ENCODE data around the gene PCLO.
"Not testable (repeated sequence)": the region's sequence is repeated elsewhere in the genome, so short reads cannot be mapped to it uniquely, and the experiment has no call there.

PCLO gene

DNA sequence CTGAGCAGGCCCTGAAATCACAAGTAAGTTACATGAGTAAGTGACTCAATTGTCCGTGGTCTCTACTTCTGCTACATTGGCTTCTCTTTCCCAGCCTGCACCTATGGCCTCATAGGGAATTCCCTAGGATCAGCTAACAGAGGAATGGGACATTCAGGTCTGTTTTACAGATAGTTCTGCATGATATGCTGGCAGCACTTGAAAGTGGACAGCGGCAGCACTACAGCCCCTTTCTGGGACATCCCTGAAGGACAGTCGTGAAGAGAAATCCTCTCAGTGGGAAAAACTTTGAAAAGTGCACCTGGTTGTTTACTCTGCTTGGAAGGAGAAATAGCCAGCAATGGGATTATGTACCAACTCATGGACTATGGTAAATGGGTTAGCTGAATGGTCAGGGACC lies 426.1 kb downstream of the PCLO start:
- no peak for DNase-seq (ENCODE audit: low read depth)

- DNase-seq (ENCODE audit: low read depth) = no peak
Observed at GRCh38 chr7:82732677-82733076, 430.0 kb downstream of the PCLO start.

DNA sequence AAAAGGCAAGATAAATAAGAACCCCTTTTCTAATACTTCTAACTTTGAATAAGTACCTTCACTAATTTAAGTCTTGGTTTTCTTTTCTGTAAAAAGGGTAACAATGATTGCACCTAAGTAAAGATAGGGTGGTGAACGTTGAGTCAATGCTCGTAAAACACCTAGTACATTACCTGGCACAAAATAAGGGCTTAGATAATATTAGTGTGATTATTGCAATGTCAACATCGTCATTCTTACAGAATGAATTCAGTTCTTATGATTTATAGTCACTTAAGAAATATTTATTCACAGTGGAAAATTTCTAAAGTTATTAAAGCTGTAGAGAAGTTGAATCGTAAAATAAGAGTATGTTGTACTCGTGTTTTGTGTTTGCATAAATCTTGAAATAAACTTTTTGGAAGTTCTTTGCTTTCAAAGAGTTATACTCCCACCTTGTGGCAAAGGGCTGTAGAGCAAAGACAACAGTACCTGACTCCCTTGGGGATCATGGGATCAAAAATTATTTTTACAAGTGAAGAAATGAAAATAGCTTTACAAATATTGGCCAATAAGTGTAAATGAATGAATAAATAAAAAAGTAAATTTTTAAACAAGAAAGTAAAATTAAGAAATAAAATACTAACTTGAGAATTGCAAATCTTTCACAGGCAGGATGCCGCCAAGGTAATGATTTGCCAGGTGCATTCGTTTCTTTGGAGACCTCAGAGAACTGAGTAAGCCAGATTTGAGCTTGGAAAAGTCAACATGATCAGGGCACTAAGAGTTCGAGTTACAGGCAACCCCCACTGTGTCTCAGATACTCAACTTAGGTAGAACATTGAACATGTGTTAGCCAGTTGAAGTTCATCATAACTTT lies 433.3 kb downstream of the PCLO start:
- DNase-seq (ENCODE audit: low read depth) = no peak

DNA sequence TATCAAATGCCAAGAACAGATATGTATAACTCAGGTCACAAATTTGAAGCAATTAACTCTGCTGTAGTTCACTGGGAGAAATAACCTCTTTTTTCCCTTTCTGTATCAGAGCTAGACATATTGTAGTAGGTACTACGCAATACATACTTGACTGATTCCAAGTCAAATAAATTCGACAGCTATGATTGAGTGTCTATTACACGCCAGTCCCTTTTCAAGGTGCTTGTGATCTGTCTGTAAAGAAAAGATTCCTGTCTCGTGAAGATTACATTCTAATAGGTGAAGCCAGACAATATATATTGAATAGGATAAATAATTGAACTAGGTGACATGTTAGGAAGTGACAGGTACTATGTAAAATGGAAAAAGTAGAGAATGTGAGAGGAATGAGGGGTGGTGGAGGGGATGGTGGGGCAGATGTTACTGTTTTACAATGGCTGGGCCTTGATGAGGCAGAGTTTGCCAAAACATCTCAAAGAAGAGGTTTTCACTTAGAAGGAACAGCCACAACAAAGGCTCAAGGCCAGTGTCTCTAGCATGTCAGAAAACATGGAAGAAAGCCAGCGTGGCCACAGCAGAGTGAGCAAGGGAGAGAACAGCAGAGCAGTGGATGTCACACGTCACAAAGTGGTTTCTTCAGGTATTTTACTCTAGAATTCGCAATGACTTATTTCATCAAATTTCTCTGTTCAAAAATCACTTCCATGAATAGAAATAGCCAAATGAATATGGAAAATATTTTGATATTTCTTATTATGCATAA lies 436.5 kb downstream of the PCLO start:
- no peak for DNase-seq (ENCODE audit: low read depth)

DNA sequence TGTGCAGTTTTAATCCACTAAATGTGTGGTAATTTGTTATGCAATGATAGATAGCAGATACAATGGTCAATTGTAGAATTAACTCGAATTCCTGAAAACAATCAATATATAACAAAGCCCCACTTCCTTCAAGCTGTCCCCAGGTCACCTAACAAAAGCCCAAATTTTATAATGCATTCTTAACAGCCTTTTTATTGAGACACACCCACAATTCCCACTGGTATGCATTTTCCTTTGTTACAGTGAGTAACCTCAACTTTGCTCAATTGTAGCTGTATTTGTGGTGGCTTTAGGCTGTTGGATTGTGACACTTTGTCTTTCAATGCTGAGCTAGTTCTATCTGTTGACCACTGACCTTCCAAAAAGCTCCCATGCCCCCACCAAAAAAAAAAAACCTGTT lies 439.3 kb downstream of the PCLO start:
- no peak for DNase-seq (ENCODE audit: low read depth)

DNA sequence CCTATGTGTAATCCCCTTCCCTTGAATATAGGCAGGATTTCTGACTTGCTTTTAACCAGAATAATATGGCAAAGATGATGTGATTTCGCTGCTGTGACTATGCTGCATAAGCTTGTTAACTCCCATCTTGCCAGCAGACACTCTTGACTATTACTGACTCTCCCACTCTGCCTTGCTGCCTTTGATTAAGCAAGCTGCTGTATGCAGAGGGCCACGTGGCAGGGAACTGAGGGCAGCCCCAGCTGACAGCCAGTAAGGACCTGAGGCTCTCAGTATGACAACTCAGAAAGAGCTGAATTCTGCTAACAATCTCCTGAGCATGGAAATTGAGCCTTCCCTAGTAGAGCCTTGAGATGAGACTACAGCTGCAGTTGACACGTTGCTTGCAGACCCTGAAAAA lies 439.7 kb downstream of the PCLO start:
- DNase-seq (ENCODE audit: low read depth) = no peak

DNA sequence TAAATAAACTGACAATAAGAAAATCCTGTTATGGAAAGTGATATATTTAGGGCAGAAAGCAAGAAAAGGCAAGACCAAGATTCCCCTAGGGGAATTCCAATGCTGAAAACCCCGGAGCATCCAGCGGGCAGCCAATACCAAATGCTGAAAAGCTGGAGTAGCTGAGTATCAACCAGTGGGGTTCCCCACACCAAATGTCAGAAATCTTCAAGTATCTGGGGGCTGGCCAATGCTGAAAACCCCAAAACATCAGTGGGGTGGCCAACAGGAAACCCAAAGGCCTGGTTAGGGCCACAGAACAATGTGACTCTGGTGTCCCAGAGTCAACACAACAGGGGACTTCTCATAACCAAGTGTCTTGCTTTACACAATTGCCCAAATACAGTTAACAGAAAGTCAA lies 447.3 kb downstream of the PCLO start:
- DNase-seq (ENCODE audit: low read depth) = no peak

DNA sequence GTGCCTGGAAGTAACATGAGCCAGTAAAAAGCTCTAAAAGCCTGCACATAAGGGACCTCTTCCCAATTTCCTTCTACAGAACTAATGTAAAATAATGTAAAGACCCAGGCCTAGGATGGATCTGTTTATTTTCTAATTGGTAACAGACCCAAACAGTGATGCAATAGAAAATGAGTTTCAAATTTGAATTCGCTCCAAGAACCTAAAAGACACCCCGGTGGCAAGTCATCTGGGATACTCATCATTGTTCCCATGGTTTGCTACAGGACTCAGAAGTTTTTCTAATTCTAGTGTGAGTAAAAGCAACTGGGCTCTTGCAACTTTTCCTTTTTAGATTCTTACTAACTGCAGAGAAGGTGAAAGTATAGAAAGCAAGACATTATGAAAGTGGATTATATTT lies 447.8 kb downstream of the PCLO start:
- DNase-seq (ENCODE audit: low read depth) = no peak

- no peak for DNase-seq (ENCODE audit: low read depth)
Observed at GRCh38 chr7:82713506-82713905, 449.2 kb downstream of the PCLO start.

GRCh38 chr7:82706344-82706743 lies 456.3 kb downstream of the PCLO start:
- DNase-seq (ENCODE audit: low read depth) = not testable (repeated sequence)

GRCh38 chr7:82705517-82706260 lies 457.0 kb downstream of the PCLO start:
- DNase-seq (ENCODE audit: low read depth) = no peak

DNA sequence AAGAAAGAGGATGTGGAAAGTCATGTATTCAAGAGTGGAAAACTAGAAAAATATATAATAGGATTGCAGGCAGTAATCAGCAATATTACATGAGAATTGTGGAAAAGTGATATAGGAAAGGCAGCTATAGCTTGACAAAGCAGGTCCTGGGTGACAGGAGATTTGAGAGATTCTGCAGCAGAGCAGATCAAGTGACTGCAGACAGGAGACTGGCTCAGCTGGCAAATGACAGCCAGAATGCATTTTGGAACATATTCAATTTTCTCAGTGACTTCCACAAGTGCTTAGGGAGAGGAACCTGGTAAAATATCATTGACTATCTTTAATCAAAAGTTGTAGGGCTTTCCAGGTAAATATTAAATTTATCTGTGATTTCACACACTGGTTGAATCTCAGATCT lies 458.6 kb downstream of the PCLO start:
- DNase-seq (ENCODE audit: low read depth) = no peak

Measured in non-pigmented ciliary epithelial cell (primary cell).